NCI-H2196 treated with DMSO at 0.1 percent for 48 hours (cell line): Measurements from ENCODE around the gene RASIP1.
"Not testable (repeated sequence)": the region's sequence is repeated elsewhere in the genome, so short reads cannot be mapped to it uniquely, and the experiment has no call there.

Source experiments
- DNase-seq: peaks from one replicate; lab custom pipeline; 2025; ENCODE audit not compliant: unreplicated experiment; lab: John Stamatoyannopoulos, UW

Gene RASIP1

GRCh38 chr19:48735031-48735615 is 5.3 kb downstream of the RASIP1 start:
- no peak for DNase-seq

GRCh38 chr19:48734625-48735024 is 5.8 kb downstream of the RASIP1 start:
- DNase-seq, result no peak

GRCh38 chr19:48731452-48731851 is 9.0 kb downstream of the RASIP1 start:
- no peak for DNase-seq

- DNase-seq, result no peak
Observed at GRCh38 chr19:48728911-48729664, 11.3 kb downstream of the RASIP1 start.

- DNase-seq, result no peak
Observed at GRCh38 chr19:48726556-48726955, 13.9 kb downstream of the RASIP1 start.

- DNase-seq, result peak; percentile 69
Observed at GRCh38 chr19:48724796-48725753, 15.3 kb downstream of the RASIP1 start.

- DNase-seq, result no peak
Observed at GRCh38 chr19:48722196-48722708, 18.2 kb downstream of the RASIP1 start.

GRCh38 chr19:48720613-48721296 is 19.7 kb downstream of the RASIP1 start:
- peak; percentile 97 for DNase-seq

GRCh38 chr19:48720251-48720612 is 20.2 kb downstream of the RASIP1 start:
- DNase-seq, result no peak

- no peak for DNase-seq
Observed at GRCh38 chr19:48719263-48720171, 20.9 kb downstream of the RASIP1 start, which contains the start of gene MAMSTR. MAMSTR (minus strand) TSS chr19:48719725; CDS start chr19:48719031, 694 bp downstream.

- DNase-seq, result no peak
Observed at GRCh38 chr19:48718711-48719231, 21.6 kb downstream of the RASIP1 start.

- not testable (repeated sequence) for DNase-seq
Observed at GRCh38 chr19:48718106-48718505, 22.3 kb downstream of the RASIP1 start.

GRCh38 chr19:48716562-48717291 is 23.7 kb downstream of the RASIP1 start:
- DNase-seq, result no peak

- no peak for DNase-seq
Observed at GRCh38 chr19:48715681-48716171, 24.7 kb downstream of the RASIP1 start.

GRCh38 chr19:48714759-48715675 is 25.4 kb downstream of the RASIP1 start:
- no peak for DNase-seq

GRCh38 chr19:48713864-48714755 is 26.3 kb downstream of the RASIP1 start:
- peak; percentile 99 for DNase-seq
